NCI-H2171 (cell line): ENCODE measurements around the gene CDC6.

ENCODE experiments used
- DNase-seq: peaks from one replicate; lab custom pipeline; 2025; lab: John Stamatoyannopoulos, UW

The CDC6 gene

DNA sequence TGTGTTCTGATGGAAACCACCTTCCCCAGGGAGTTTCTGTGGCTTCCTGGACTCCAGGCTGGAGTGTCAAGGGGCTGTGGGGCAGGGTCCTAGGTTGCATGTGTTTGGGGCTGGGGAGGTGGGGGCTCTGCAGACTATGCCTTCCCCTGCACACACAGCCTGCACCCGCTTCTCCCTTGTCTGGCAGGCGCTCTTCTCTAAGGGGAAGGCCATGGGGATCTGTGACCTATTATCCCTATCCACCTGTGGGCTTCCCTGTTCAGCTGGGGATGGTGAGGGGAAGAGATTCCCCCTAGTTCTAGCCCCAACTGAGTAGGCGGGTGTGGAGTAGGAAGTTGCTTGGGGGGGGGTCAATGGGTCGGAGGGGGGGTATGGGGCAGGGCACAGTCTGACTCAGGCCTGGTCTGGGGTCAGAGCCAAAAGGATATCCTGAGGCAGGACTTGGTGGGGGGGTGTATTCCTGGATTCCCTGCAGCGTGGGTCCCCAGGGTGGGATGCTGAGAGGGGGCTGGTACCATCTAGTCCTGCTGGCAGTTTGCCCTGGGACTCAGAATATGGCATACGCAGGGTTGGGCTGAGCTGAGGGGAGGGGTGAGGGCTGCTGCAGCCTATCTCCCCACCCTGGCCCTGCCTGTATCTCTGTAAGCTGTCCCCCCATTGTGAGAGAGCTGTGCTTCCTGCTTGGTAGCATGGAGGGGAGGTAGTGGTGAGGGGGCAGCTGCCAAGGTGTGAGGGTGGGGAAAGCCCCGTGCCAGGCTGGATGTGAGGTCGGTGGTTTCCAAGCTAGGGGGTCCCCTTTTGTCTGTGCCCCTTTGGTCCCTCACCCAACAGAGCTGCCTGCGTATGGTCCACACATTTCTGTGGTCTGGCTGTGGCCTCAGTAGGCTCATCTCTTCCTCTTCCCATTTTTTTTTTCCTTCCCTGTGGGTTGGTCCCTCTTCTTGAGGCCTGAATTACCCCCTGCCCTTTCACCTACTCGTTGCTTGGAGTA, 36.0 kb downstream of the CDC6 start:
- DNase-seq: no peak

DNA sequence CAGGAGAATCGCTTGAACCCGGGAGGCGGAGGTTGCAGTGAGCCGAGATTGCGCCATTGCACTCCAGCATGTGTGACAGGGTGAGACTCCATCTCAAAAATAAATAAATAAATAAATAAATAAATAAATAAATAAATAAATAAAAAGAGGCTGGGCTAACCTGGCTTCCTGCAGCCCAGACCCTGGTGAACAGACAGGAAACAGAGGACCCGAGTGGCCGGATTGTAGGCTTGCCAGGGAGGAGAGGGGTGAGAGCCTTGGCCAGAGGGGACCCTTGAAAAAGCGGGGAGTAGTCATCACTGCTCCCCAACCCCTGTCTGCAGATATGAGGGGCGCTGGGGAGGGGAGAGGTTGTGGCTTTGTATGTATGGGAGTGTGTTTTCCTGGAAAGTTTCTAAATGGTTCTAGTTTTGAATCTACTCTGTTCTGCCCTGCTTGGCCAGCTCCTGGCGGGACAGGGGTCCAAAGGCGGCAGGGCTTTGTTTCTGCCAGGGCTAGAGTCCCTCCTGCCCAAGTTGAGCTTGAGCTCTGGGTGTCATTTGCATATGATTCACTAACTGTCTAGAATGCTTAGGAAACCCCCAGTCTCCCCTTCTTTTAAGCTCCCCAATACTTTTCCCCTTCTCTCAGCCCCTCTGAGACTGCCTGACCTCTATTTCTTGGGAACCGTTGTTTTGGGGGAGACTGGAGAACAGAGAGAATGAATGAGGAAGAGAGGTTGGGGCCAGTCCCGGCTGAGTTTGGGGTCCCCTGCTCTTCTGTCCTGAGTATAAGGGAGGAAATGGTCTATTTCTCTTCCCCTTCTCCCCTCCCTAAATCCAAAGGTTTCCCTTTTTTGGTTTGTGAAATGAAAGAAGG, 37.7 kb downstream of the CDC6 start:
- DNase-seq: no peak

DNA sequence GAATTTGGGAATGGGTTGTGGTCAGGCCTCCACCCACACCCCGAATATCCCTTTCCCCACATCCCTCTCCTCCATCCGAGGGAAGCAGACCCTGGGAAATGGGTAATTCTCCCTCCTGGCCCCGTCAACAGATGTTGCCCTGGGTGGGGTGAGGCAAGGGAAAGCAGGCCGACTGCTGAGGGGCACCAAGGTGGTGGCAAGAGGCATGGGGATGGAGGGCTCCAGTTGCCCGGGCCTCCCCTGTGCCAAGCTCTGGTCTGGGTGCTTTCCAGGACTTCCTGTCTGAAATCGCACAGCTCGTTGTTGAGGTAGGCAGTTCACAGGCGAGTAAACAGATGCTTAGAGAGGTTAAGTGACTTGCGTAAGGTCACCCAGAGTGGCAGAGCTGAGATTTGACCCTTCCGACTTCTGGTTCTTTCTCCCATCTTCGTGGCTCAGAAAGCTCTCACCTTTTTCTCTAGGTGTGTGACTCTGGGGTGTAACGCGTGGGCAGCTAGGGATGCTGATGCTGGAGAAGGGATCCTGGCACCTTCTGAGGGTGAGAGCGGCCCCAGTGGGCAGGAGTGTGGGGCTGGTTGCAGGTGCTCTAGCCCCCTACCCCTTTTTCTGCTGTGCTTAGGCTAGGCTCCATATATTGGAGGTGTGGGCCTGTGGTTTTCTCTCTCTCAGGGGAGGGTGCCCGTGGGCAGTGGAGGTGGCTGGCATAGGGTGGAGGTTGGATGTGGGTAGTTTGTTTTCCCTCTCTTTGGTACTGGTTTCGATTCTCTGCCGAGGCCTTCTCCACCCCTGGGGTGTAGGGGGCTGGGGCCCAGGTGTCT, 38.5 kb downstream of the CDC6 start:
- no peak for DNase-seq

DNA sequence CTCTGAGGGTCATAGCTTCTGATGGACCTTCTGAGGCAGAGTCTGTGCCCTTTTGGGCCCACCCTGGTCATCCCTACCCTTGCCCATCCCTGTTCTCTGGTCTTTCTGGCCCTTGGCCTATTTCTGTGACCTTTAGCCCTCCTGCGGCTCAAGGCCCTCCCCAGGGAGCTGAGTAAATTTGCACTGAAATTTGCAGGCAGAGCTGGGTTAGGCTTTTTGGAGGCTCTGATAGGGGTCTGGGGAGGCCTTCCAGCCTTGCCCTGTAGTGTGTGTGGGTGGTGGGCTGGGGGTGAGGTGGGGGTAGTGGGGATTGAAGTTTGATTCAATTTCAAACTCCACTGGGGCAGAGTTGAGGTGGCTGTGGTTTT, 39.1 kb downstream of the CDC6 start:
- DNase-seq: no peak

DNA sequence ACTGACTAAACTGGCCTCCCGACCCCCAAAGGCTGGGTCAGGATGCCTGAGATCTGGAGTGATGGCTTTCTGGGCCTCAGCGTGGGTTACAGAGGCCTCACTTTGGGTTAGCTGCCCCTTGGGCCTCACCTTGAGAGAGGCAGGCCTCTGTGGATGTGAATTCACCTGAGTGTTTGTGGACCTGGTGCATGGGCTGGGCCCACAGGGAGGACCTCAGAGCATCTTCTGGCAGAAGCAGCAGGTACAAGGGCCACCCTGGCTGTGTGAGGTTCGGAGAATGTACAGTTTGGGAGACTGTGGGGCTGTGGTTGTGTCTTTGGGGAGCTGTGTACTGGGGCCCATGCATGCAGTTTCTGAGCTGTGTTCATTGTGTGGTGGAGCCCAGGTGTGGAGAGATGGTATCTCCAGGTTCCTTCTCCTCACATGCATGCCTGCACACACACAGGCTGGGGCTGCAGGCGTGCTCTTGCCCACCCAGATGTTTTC, 39.6 kb downstream of the CDC6 start:
- DNase-seq: no peak

DNA sequence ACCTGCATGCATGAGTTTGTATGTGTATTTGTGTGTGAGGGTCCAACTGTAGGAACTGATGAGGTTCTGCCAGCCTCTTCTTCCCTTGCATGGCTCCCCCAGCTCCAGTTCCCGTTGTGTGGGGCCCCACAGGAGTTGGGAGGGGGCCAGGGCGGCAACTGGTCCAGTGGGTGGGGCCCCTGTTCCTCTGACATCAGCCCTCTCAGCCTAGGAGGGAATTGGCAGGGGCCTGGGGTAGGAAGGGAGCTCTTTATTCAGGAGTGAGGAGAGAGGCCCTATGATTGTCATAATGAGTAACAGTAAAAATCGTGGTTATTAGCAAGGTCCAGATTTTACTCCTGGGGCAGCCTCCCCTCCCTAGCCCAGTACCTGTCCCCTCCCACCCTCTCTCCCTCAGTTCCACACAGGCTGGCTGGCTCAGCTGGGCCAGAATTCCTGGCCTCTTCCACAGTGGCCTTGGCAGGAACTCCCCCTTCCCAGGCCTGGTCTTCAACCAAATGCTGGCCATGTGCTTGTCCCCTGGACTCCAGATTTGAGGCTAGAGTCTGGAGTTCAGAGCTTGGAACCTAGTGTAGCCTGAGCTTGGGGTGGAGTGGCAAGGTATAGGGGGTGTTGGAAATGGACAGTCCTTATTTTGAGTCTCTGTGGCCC, 40.2 kb downstream of the CDC6 start:
- no peak for DNase-seq

DNA sequence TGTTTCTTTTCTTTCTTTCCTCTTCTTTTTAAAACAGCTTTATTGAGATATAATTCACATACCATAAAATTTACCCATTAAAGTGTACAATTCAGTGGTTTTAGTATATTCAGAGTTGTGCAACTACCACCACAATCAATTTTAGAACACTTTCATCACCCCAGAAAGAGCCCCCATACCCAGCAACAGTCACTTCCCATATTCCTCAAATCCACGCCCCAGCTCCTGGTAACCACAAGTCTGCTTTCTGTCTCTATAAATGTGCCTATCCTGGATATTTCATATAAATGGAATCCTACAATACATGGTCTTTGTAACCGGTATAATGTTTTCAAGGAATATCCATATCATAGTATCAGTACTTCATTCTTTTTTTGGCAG, 40.7 kb downstream of the CDC6 start:
- no peak for DNase-seq

DNA sequence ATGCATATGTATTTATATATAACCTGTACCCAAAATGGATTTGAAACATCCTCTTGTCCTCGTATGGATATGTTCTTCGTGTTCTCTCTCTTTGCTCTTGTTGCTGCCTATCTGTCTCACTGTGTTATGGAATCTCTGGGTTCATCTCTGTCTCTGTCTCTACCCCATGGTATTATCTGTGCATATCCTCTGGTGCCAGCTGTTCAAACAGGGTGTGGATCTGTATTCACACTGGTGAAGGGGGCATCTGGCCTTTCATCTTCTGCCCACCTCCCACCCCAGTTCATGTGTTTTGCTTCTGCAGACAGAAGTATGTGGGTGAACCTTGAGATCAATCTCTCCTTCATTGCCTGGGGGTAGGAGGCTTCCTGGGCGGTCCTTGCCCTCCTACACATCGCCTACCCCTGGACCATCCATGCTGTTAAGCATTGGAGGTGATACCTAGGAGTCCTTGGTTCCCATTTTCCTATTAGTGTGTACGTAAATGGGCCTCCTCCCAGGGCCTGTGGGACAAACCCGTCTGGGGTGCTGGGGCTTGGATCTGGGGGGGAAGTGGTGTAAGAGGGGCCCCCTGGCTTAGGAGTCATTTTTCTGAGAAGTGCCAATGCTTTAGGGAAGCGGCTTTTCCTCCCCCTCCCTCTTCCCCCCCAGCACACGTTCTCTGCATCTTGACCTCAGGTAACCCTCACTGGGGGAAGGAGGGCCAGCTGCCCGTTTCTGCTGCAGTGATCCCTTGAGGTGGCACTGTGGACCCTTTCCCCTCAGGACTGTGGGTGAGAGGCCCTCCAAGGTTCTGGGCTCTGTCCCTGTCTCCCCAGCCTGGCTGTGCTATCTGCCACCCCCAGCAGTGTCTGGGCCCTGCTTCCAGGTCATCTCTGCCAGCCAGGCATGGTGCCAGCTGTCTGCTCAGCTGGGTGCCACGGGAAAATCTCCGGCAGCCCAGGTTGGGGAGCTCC, 42.4 kb downstream of the CDC6 start:
- DNase-seq: peak; percentile 37

DNA sequence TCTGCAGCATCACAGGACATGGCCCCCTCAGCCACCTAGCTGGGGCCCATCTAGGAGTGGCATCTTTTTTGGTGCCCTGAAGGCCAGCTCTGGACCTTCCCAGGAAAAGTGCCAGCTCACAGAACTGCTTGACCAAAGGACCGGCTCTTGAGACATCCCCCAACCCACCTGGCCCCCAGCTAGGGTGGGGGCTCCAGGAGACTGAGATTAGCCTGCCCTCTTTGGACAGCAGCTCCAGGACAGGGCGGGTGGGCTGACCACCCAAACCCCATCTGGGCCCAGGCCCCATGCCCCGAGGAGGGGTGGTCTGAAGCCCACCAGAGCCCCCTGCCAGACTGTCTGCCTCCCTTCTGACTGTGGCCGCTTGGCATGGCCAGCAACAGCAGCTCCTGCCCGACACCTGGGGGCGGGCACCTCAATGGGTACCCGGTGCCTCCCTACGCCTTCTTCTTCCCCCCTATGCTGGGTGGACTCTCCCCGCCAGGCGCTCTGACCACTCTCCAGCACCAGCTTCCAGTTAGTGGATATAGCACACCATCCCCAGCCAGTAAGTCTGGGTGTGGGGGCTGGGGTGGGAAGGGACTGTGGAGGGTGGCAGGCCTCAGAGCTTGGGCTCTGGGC, 43.3 kb downstream of the CDC6 start:
- no peak for DNase-seq

DNA sequence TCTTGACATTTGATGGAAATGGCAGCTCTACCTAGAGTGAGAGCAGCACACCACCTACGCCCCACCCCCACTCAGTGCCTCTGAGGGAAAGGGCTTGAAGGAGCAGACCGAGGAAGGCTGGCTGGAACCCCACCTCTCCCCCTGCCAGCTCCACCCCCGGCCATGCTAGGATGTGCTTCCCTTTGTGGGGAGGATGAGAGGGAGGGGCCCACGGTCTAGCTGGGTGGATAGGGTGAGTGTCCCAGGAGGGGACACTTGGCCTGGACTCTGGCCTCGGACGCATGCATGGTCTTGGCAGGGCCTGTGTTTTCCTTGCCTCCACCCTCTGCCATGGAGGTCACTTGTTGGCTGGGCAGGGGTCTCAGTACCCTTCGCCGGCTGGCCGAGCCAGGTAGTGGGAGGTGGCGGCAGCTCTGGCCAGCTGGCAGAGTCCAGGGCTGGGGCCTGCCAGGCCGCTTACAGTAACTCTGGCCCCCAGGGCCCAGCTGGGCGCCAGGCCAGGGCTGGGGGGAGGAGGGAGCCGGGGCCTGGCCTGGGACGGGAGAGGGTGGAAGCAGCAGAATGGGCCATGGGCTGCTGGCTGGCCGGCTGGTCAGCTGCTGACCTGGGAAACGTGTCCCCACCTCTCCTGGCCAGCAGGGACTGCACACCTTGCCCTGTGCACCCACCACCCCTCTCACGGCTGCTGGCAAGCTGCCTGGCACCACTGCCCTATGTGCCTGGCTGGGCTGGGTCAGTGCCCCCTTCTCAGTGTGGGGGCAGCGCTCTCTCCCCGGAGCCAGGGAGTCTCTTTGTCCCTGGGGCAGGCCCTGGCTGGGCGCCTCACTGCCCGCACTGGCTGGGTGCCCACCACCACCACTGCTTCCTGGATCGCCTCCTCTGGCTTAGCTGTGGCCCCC, 44.3 kb downstream of the CDC6 start:
- no peak for DNase-seq

DNA sequence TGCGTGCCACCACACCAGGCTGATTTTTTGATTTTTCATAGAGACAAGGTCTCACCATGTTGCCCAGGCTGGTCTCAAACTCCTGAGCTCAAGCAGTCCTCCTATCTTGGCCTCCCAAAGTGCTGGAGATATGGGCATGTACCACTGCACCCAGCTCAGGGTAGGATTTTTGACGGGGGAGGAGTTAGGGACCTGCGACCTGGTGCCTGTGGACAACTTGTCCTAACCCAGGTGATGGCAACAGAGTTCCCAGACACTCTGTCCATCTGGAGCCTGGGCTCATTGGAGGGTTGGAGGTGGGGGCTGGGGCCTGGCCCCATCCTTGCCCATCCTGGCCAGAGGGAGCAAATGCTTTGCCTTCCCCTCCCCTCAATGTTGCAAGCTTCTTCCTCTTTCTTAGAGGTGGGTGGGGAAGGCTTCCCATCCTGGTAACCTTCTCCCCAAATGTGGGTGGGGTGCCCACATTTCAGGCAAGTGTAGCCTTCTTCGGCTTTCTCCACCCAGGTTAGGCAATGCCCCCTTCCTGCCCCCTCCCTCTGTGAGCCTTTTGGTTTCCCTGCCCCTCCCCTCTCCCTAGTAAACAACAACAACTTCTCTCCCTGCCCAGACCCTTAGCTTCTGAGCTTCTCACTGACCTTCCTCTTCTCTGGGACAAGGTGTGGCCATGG, 46.2 kb downstream of the CDC6 start:
- DNase-seq: no peak

DNA sequence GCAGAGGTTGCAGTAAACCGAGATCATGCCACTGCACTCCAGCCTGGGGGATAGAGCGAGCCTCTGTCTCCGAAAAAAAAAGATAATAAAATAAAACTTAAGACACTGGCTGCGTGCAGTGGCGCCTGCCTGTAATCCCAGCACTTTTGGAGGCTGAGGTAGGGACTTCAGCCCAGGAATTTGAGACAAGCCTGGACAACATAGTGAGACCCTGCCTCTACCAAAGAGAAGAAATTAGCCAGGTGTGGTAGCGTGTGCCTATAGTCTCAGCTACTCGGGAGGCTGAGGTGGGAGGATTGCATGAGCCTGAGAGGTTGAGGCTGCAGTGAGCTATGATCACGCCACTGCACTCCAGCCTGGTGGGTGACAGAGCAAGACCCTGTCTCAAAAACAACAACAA, 47.9 kb downstream of the CDC6 start:
- no peak for DNase-seq

DNA sequence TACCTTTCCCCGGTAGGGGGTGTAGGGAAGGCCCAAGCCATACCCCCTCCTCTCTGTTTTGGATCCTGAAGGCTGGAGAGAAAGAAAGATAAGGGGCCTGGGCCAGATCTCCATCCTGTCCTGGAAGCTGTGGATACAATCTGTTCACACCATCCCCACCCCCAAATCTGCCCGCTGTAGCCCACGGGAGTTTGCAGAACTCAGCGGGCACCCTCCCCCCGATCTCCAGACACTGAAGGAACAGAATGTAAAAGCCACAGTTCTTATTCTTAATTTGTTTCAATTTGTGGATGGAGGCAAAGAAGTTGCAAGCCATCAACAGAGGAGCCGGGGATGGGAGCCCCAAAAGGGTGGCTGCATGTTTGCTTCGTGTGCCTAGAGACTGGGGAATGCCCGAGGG, 49.7 kb downstream of the CDC6 start:
- no peak for DNase-seq

DNA sequence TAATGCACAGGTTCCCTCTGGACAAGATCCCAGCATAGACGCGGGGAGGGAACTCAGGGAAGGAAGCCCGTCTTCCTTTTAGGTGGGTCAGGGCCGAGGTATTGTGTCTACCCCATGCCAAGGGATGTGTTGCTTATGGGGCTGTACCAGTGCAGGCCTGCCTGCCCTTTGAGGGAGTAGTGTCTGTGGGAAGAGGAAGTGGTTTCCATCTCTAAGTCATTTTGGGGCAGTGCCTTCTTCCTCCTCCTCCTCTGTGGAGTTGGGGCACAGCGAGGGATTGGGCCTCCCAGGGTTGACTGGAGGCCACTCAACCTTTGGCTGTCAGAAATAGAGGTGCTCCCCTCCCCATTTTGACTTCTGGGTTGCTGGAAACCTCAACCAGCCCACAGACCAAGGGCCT, 50.4 kb downstream of the CDC6 start:
- no peak for DNase-seq

DNA sequence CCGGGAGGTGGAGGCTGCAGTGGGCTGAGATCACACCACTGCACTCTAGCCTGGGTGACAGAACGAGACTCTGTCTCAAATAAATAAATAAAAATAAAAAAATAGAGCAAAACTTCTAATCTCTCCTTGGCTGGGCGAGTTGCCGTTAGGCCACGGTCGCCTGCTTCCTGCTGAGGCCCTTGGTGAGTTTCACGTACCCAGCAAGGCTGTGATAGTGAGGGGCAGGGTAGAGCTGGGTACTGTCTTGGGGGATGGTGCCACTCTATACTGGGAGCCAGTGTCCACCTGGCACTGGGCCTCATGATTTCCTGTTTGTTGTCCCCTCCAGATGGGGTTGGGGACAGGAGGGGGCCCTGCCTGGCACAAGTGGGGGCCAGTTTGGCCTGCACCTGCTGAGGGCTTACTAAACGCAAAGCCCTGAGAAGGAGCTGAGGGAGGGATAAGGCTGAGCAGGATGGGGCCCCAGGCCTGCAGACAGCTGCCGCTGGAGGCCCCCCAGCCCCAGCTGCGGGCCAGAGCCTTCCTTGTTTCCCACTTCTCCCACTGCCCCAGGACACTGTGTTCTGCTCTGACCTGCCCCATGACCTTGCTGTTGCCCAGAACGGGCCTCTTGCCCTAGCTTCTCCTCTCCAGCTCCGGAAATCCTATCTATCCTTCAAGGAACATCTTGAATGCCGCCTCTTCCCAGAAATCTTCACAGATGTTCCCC, 51.4 kb downstream of the CDC6 start:
- DNase-seq: no peak

DNA sequence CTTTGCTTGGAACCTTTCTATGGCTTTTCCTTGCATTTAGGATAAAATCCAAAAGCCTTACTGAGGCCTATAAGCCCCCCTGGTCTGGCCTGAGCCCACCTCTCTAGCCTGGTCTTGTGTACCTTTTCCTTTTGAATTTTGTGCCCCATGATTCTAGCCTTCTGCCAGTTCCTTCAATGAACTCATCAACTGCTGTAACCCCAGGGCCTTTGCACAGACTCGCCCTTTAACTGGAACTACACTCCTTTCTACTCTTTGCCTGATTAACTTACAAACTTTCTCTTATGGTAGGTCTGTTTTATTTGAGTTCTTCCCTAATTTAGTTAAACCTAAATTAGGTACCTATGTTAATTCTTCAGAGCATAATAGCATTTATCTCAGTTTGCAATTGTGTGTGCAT, 52.6 kb downstream of the CDC6 start:
- no peak for DNase-seq
